K562 (cell line): ENCODE results near the gene GNAQ. TPM values are rescaled to one million over a fixed set of nuclear protein-coding genes. Genes with fewer than 3 reads are reported as not detected.

ENCODE experiments used
- ATAC-seq: fragments of 200-7000 bp; cut with Tn5 transposase; 3 replicates; pipeline ENCODE4 v1.9.1; 2020; ENCODE audit warnings: moderate library complexity
- BruUV-seq: library from RNA; stranded (reverse); fragments of 400-500 nt; replicated peaks from 2 replicates; lab custom pipeline; 2021; lab: Mats Ljungman, UMichigan
- CTCF ChIA-PET: fragments of 300-600 bp; formaldehyde crosslinking; extraction: SDS; loops from one replicate; lab custom pipeline; 2021; ENCODE audit warnings: low intra/inter-chr PET ratio; lab: Yijun Ruan, JAX
- POLR2A ChIA-PET: fragments of 300-600, 350-650 bp; sonication (Branson Sonifier 250); formaldehyde crosslinking; extraction: SDS; loops from one replicate; lab custom pipeline; 2021; ENCODE audit warnings: antibody characterized with exemption, inconsistent platforms; lab: Yijun Ruan, JAX
- DNase-seq, 4 experiments: peaks; one replicate each; pipeline versions ENCODE4 v3.0.0 to v3.0.0-alpha.2; 2011 to 2018; ENCODE audit warnings: low spot score in 3 of 4, mixed read lengths in 3 of 4; ENCODE audit errors: extremely low read depth in 1 of 4
- FAIRE-seq: peaks from 2 replicates; lab custom pipeline; 2011; peaks lifted over from hg19 to GRCh38; lab: Jason Lieb, UNC
- H2AFZ ChIP-seq: 2 replicates; pipeline ENCODE4 v1.6.0; 2011; ENCODE audit warnings: low read depth, low read length, control low read depth, inconsistent platforms
- H3K27ac ChIP-seq: fragments of 200-600 bp; 3 replicates; pipeline ENCODE4 v1.8.0; 2011; ENCODE audit warnings: low read depth, mild to moderate bottlenecking, control low read depth, inconsistent platforms, low read length, moderate library complexity, mixed read lengths; ENCODE audit errors: extremely low read depth
- H3K27me3 ChIP-seq, 2 experiments: fragments of 300-600 bp in 1 of 2; 2 replicates in 1 of 2; 3 replicates in 1 of 2; pipeline versions ENCODE4 v1.6.0 to v1.8.0; 2011; ENCODE audit warnings: inconsistent platforms in 2 of 2, low read length in 2 of 2, mild to moderate bottlenecking in 1 of 2, mixed read lengths in 1 of 2, moderate library complexity in 1 of 2; ENCODE audit not compliant: control insufficient read depth in 2 of 2, insufficient read depth in 2 of 2
- H3K36me3 ChIP-seq: fragments of 300-600 bp; 3 replicates; pipeline ENCODE4 v1.8.0; 2011; ENCODE audit warnings: mild to moderate bottlenecking, low read length, inconsistent platforms; ENCODE audit not compliant: control insufficient read depth, insufficient read depth
- H3K4me1 ChIP-seq, 2 experiments: fragments of 200-600 bp in 1 of 2; replicated peaks in 1 of 2; 2 replicates in 1 of 2; 3 replicates in 1 of 2; pipeline versions ENCODE4 v1.5.1 to v1.8.0; 2011; ENCODE audit warnings: inconsistent platforms in 2 of 2, low read length in 2 of 2, mild to moderate bottlenecking in 1 of 2, mixed read lengths in 1 of 2, moderate library complexity in 1 of 2; ENCODE audit not compliant: control insufficient read depth in 2 of 2, insufficient read depth in 2 of 2
- H3K4me2 ChIP-seq: 2 replicates; pipeline ENCODE4 v1.6.1; 2011; ENCODE audit warnings: low read length, control low read depth, inconsistent platforms, mixed read lengths; ENCODE audit not compliant: insufficient read depth
- H3K4me3 ChIP-seq: fragments of 200-600 bp; sonication (generic), shearing (Covaris generic); 2 replicates; pipeline ENCODE4 v1.5.1; 2016; ENCODE audit warnings: control low read depth, inconsistent platforms
- H3K79me2 ChIP-seq: fragments of 200-600 bp; 3 replicates; pipeline ENCODE4 v1.8.0; 2011; ENCODE audit warnings: low read length, inconsistent platforms; ENCODE audit not compliant: control insufficient read depth, insufficient read depth
- H3K9ac ChIP-seq, 2 experiments: 2 replicates each; pipeline versions ENCODE4 v1.6.0 to v1.6.1; 2011; ENCODE audit warnings: low read depth in 2 of 2, low read length in 2 of 2, control low read depth in 1 of 2, inconsistent platforms in 1 of 2, mild to moderate bottlenecking in 1 of 2, mixed read lengths in 1 of 2; ENCODE audit not compliant: insufficient read depth in 1 of 2
- H3K9me1 ChIP-seq: one replicate; pipeline ENCODE4 v1.6.0; 2011; ENCODE audit warnings: inconsistent platforms, mild to moderate bottlenecking, low read length, moderate library complexity; ENCODE audit not compliant: control insufficient read depth, insufficient read depth
- H3K9me3 ChIP-seq: replicated peaks from 2 replicates; pipeline ENCODE4 v1.5.1; 2011; ENCODE audit warnings: low read depth, low read length, inconsistent platforms; ENCODE audit not compliant: control insufficient read depth, insufficient read depth
- H4K20me1 ChIP-seq: replicated peaks from 2 replicates; pipeline ENCODE4 v1.6.1; 2011; ENCODE audit warnings: low read length, inconsistent platforms, mixed read lengths; ENCODE audit not compliant: control insufficient read depth, insufficient read depth
- BCL6 ChIP-seq: fragments of 250-450 bp; sonication (Bioruptor Pico); IDR thresholded peaks from 2 replicates; pipeline ENCODE4 v1.4.0; 2020
- CBX5 ChIP-seq: IDR thresholded peaks from 2 replicates; pipeline ENCODE4 v1.6.1; 2014; ENCODE audit warnings: low read depth, borderline replicate concordance
- HNRNPH1 ChIP-seq: fragments of 200-400 bp; formaldehyde crosslinking; optimal IDR thresholded peaks from 2 replicates; pipeline ENCODE3; 2017; ENCODE audit warnings: low read depth, mild to moderate bottlenecking, low read length, moderate library complexity
- ID3 ChIP-seq, 2 experiments: fragments of 250-450 bp in 1 of 2; fragments of 450-650 bp in 1 of 2; sonication (Bioruptor Pico) in 1 of 2; IDR thresholded peaks; 2 replicates each; pipeline versions ENCODE4 v1.6.1 to v1.8.0; 2016 to 2021; ENCODE audit warnings: mild to moderate bottlenecking in 2 of 2, moderate library complexity in 2 of 2, missing compliant biosample characterization in 1 of 2, missing genetic modification characterization in 1 of 2
- MAFK ChIP-seq: IDR thresholded peaks from 2 replicates; pipeline ENCODE4 v1.6.1; 2011; ENCODE audit warnings: low read length, improper control_type of control experiment
- MTA3 ChIP-seq: fragments of 450-650 bp; formaldehyde crosslinking; IDR thresholded peaks from 2 replicates; pipeline ENCODE4 v1.6.1; 2017; ENCODE audit warnings: mild to moderate bottlenecking, borderline replicate concordance
- NR1H2 ChIP-seq: sonication (generic); formaldehyde crosslinking; IDR thresholded peaks from 2 replicates; pipeline ENCODE4 v1.4.0; 2020; ENCODE audit warnings: mild to moderate bottlenecking, missing genetic modification reagents
- RBFOX2 ChIP-seq: fragments of 200-400 bp; formaldehyde crosslinking; IDR thresholded peaks from 2 replicates; pipeline ENCODE4 v1.6.1; 2017; ENCODE audit warnings: low read depth, mild to moderate bottlenecking, low read length, moderate library complexity
- RBM15 ChIP-seq: fragments of 200-400 bp; formaldehyde crosslinking; IDR thresholded peaks from 2 replicates; pipeline ENCODE4 v1.6.1; 2018; ENCODE audit warnings: mild to moderate bottlenecking, low read length, moderate library complexity; ENCODE audit not compliant: insufficient read depth
- SIN3A ChIP-seq, 2 experiments: fragments of 150-350 bp in 1 of 2; IDR thresholded peaks; 2 replicates each; pipeline ENCODE4 v1.6.1; 2011 to 2016; ENCODE audit warnings: borderline replicate concordance in 2 of 2, low read depth in 2 of 2, low read length in 2 of 2, mild to moderate bottlenecking in 2 of 2, moderate library complexity in 2 of 2; ENCODE audit not compliant: control insufficient read depth in 1 of 2
- STAG1 ChIP-seq: sonication (generic); formaldehyde crosslinking; IDR thresholded peaks from 2 replicates; pipeline ENCODE4 v1.5.0; 2020; ENCODE audit warnings: missing genetic modification reagents, borderline replicate concordance
- TCF7 ChIP-seq: sonication (generic); IDR thresholded peaks from 2 replicates; pipeline ENCODE4 v1.6.1; 2016; ENCODE audit warnings: antibody characterized with exemption, borderline replicate concordance
- TGIF2 ChIP-seq: sonication (generic); formaldehyde crosslinking; IDR thresholded peaks from 2 replicates; pipeline ENCODE4 v1.8.1; 2022; ENCODE audit warnings: mild to moderate bottlenecking, missing genetic modification reagents, moderate library complexity
- ZNF133 ChIP-seq: fragments of 250-450 bp; sonication (Bioruptor Pico); IDR thresholded peaks from 2 replicates; pipeline ENCODE4 v1.4.0; 2020; ENCODE audit warnings: mild to moderate bottlenecking
- ZNF143 ChIP-seq: sonication (generic); formaldehyde crosslinking; IDR thresholded peaks from 2 replicates; pipeline ENCODE4 v1.9.0; 2022; ENCODE audit warnings: mild to moderate bottlenecking, missing genetic modification reagents
- WGBS: fragments of 100-300 bp; shearing (Covaris generic); methylation state at CpG from one replicate; pipeline ENCODE4 v1.1.6; 2016; ENCODE audit warnings: low coverage, mixed read lengths; ENCODE audit not compliant: insufficient coverage; ENCODE audit errors: missing lambda C conversion rate; 5-methylcytosine and 5-hydroxymethylcytosine counted together
- in situ Hi-C: fragments of 300-500 bp; cut with MboI; formaldehyde crosslinking; loops from 4 replicates; pipeline ENCODE4 v1.15.0; 2018; ENCODE audit warnings: inconsistent platforms, mixed read lengths
- intact Hi-C: fragments of 100-400 bp; cut with micrococcal nuclease; formaldehyde crosslinking; loops from 2 replicates; pipeline ENCODE4 v1.14.2; 2022
- polyA plus RNA-seq, 8 experiments: library from polyadenylated mRNA; depleted of rRNA in 4 of 8; stranded (reverse) in 5 of 8; unstranded in 3 of 8; fragments of >200 nt; fragmentation: Nextera tagmentation in 2 of 8; fragmentation: Illumina TruSeq in 1 of 8; extraction: Ambion mirVana in 2 of 8; extraction: Trizol in 1 of 8; gene quantifications; 2 replicates each; pipeline versions ENCODE4 v1.2.1 to v1.2.3, GENCODE V29; 2011 to 2014; ENCODE audit warnings: inconsistent platforms in 1 of 8, missing spikeins in 1 of 8
- total RNA-seq, 7 experiments: library from RNA; depleted of rRNA in 6 of 7; stranded (reverse); fragments of >200 nt in 6 of 7; fragmentation: Illumina TruSeq in 2 of 7; extraction: Trizol in 2 of 7; gene quantifications; 2 replicates each; pipeline versions ENCODE4 v1.2.1 to v1.2.3, GENCODE V29; 2011 to 2021; ENCODE audit warnings: low replicate concordance in 1 of 7
- TF ChIP-seq, protein P1 (sequence below): fragments of 450-650 bp; IDR thresholded peaks from 2 replicates; pipeline ENCODE4 v1.6.1; 2016; ENCODE audit warnings: antibody characterized with exemption

The GNAQ gene
- total and polyA plus RNA-seq, 9 of the 15 experiments (the other 6 are each of a cell fraction or from before 2014, with no cell fraction given), result 4.8 to 27.9 (median 17.5) TPM

DNA sequence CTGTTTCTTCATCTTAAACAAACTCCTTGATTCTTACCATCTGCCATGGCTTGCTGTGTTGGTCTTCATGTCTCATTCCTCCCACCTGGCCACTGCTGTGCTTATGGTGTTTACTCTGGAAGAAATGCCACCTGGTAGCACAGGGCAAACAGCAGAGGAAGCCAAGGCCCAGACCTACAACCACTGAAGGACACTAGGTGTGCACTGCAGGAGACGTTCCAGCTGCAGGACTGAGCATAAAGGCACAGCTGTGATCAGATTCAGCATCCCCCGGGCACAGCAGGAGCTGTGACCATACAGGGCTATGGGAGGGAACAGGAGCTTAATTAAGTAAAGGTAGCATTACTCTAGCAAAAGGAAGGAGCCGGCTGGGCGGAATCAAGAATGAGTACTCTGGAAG, 12.6 kb upstream of the GNAQ start:
- no peak overlapping the region for H2AFZ ChIP-seq
- H3K27me3 ChIP-seq, result peaks cover 2 to 5% of the 10 kb centered on the region in 2 experiments; a peak in 1 of 5 replicates
- H3K36me3 ChIP-seq, result no peaks in the 10 kb centered on the region
- H3K4me2 ChIP-seq, result no peak overlapping the region
- H3K9ac ChIP-seq, result no peak overlapping the region
- H3K9me3 ChIP-seq, result no peaks in the 10 kb centered on the region
- no peaks in the 10 kb centered on the region for H3K9me1 ChIP-seq
- ATAC-seq (no peak), DNase-seq (no peak), FAIRE-seq (no peak)
- H3K27ac ChIP-seq, result no peak overlapping the region
- H3K79me2 ChIP-seq, result no peaks in the 10 kb centered on the region
- POLR2A ChIA-PET, result no interaction called here
- no TSS peak for BruUV-seq
- no peak overlapping the region for H3K4me3 ChIP-seq
- WGBS, result 10% methylated on average over 3 of the region's 4 CpGs
- H3K4me1 ChIP-seq, result no peaks in the 10 kb centered on the region
- intact Hi-C loops (no loop called here), in situ Hi-C loops (no loop called here)
- TF ChIP-seq CBX5 (no peak), RBM15 (no peak), MAFK (no peak)
- no peaks in the 10 kb centered on the region for H4K20me1 ChIP-seq
- CTCF ChIA-PET, result no interaction called here

DNA sequence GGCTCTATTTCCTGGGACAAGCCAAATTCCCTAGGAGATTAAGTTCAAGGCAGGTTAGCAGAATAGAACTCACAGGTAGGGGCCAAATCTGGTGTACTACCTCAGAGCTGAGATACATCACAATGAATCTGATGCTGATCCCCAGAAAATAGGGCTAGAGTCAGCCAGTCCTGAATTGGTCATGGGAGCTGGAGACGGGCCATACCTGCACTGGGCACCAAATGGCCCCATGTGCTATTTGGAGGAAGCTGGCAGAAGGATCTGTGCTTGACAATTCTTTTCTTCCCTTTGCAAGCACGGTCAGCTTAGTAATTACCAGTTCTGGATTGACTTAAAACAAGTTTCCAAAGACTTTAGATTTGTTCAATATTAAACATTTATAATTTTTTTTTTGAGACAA, 10.4 kb upstream of the GNAQ start:
- Histone ChIP-seq H3K27me3 (peaks cover 2 to 5% of the 10 kb centered on the region in 2 experiments; a peak in 1 of 5 replicates), H4K20me1 (no peaks in the 10 kb centered on the region), H3K79me2 (no peaks in the 10 kb centered on the region), H3K4me2 (no peak overlapping the region), H3K4me1 (peaks cover 0 to 2% of the 10 kb centered on the region in 2 experiments; a peak in 2 of 5 replicates), H3K36me3 (no peaks in the 10 kb centered on the region), H3K27ac (no peak overlapping the region), H2AFZ (no peak overlapping the region), H3K9ac (no peak overlapping the region), H3K4me3 (no peak overlapping the region), H3K9me1 (no peaks in the 10 kb centered on the region), H3K9me3 (no peaks in the 10 kb centered on the region)
- intact Hi-C loops (no loop called here), in situ Hi-C loops (no loop called here)
- ATAC-seq, result no peak
- WGBS, result 8% methylated on average over 2 of the region's 2 CpGs
- ChIA-PET CTCF (no interaction called here), POLR2A (interaction anchor here (0.6 kb wide), 1 partner anchor 124 kb away, joined by 3 read pairs; no protein-coding TSS in a partner anchor)
- no peak for DNase-seq
- FAIRE-seq, result no peak
- BruUV-seq, result no TSS peak
- TF ChIP-seq TCF7 (no peak), ID3 (CRISPR knock-in tag; IDR thresholded peaks at IDR 0.05) (no peak), ID3 (tag; IDR thresholded peaks at IDR 0.05) (no peak), ZNF143 (CRISPR knock-in tag) (no peak), RBFOX2 (no peak), HNRNPH1 (no peak), BCL6 (CRISPR knock-in tag) (no peak), ZNF133 (no peak), SIN3A (IDR thresholded peaks at IDR 0.05; ENCODE audit: borderline replicate concordance in 2 of 2, control insufficient read depth in 1 of 2, low read depth in 2 of 2, low read length in 2 of 2) (no peak), NR1H2 (no peak), TGIF2 (no peak), CBX5 (no peak), MTA3 (no peak), STAG1 (CRISPR knock-in tag) (no peak)
- TF ChIP-seq, protein P1, sequence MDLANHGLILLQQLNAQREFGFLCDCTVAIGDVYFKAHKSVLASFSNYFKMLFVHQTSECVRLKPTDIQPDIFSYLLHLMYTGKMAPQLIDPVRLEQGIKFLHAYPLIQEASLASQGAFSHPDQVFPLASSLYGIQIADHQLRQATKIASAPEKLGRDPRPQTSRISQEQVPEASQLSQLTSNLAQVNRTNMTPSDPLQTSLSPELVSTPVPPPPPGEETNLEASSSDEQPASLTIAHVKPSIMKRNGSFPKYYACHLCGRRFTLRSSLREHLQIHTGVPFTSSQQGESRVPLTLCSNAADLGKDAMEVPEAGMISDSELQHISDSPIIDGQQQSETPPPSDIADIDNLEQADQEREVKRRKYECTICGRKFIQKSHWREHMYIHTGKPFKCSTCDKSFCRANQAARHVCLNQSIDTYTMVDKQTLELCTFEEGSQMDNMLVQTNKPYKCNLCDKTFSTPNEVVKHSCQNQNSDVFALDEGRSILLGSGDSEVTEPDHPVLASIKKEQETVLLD, result no peak
